ENCODE measurements around the gene AFG3L2.
A peak's percentile ranks its signal among the peaks of the same experiment; 100 is the strongest.
"Not testable (repeated sequence)": the region's sequence is repeated elsewhere in the genome, so short reads cannot be mapped to it uniquely, and the experiment has no call there.

The AFG3L2 gene

DNA sequence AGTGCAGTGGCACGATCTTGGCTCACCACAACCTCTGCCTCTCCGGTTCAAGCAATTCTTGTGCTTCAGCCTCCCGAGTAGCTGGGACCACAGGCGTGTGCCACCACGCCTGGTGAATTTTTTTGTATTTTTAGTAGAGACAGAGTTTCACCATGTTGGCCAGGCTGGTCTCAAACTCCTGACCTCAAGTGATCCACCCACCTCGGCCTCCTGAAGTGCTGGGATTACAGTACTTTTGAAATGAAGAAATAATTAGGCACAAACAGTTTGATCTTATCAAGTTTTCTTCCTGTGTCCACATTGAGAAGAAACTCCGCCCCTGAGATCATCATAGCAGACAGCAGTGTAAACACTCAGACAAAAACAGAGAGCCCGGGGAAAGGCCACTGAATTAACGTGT lies 33.7 kb upstream of the AFG3L2 start:
- H2AFZ ChIP-seq (ENCODE audit: low read length, unreplicated experiment); H3K36me3 ChIP-seq (ENCODE audit: insufficient read depth, low read length); H3K27me3 ChIP-seq (ENCODE audit: insufficient read depth, low read length); H3K27ac ChIP-seq (ENCODE audit: low read depth, low read length); H3K4me3 ChIP-seq (ENCODE audit: low read depth, low read length): not testable (repeated sequence)
- Histone ChIP-seq H3K4me1 (ENCODE audit: control insufficient read depth, insufficient read depth, low read length, unreplicated experiment) (peaks cover 14% of the 10 kb centered on the region), H3K79me2 (ENCODE audit: control insufficient read depth, insufficient read depth, low read length, unreplicated experiment) (peaks cover 29% of the 10 kb centered on the region)

DNA sequence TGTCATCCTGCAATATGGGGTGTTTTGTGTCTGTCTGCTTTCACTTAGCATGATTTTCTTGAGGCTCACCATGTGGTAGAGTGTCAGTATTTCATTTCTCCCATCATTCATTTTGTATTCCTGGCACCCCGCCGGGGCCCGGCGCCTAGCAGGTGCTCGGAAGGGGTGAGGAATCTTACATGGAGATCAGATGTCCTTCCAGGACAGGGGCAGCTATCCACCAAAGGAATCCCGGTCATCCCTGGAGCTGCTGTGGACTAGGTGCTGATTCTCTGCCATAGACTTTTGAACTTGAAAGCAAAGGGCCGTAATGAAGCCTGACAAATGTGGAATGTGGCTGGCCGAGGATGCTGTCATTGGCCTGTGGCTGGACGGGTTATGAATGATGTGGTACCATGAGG lies 33.1 kb upstream of the AFG3L2 start:
- Histone ChIP-seq H3K79me2 (ENCODE audit: control insufficient read depth, insufficient read depth, low read length, unreplicated experiment) (peaks cover 29% of the 10 kb centered on the region), H3K4me3 (ENCODE audit: low read depth, low read length) (no peak overlapping the region), H3K27me3 (ENCODE audit: insufficient read depth, low read length) (peaks cover 10% of the 10 kb centered on the region), H3K4me1 (ENCODE audit: control insufficient read depth, insufficient read depth, low read length, unreplicated experiment) (peaks cover 14% of the 10 kb centered on the region), H3K36me3 (ENCODE audit: insufficient read depth, low read length) (no peaks in the 10 kb centered on the region), H3K27ac (ENCODE audit: low read depth, low read length) (no peak overlapping the region), H2AFZ (ENCODE audit: low read length, unreplicated experiment) (no peak overlapping the region)

DNA sequence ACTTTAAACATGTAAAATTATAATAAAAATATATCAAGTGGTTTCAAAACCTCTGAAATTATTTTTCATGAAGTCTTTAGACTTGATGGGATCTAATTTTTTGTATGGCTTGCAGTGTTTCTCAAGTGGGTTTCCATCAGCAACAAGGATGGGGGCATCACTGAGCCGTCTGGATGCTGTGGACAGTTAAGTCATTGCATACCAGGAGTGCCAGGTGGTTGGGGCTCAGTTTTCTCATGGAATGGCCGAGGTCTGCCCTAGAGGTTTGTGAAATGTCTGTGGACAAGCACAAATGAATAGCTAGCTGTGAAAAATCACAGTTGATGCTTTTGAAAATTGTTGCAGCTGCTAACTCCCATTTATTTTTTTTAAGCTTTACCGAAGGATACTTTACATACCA lies 32.4 kb upstream of the AFG3L2 start:
- Histone ChIP-seq H3K4me1 (ENCODE audit: control insufficient read depth, insufficient read depth, low read length, unreplicated experiment) (peaks cover 14% of the 10 kb centered on the region), H3K27me3 (ENCODE audit: insufficient read depth, low read length) (peaks cover 10% of the 10 kb centered on the region), H3K27ac (ENCODE audit: low read depth, low read length) (no peak overlapping the region), H3K79me2 (ENCODE audit: control insufficient read depth, insufficient read depth, low read length, unreplicated experiment) (peaks cover 29% of the 10 kb centered on the region), H3K36me3 (ENCODE audit: insufficient read depth, low read length) (no peaks in the 10 kb centered on the region), H2AFZ (ENCODE audit: low read length, unreplicated experiment) (no peak overlapping the region), H3K4me3 (ENCODE audit: low read depth, low read length) (no peak overlapping the region)

DNA sequence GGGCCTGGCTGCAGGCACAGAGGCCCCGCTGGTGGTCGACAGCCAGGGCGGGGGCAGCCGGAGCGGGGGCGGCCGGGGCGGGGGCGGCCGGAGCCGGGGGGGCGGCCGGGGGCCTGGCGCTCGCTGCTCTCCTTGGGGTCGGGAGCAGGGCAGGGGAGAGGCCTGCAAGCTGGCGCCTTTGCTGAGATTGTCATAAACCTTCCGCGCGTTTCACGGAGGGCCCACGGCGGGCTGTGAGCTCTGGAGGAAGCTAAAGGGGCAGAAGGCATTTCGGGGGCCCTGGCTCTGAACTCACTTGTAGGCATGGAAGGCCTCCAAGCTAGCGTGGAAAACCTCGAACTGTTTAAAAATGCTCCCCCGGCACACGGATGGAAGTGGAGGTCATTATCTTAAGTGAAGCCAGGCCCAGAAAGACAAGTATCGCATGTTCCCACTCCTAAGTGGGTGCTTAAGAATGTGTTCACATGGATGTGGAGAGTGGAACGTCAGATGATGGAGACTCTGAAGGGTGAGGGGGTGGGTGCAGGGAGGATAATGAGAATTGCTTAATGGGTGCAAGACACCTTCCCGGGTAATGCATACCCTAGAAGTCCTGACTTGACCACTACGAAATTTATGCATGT lies 31.3 kb upstream of the AFG3L2 start:
- Histone ChIP-seq H3K4me1 (ENCODE audit: control insufficient read depth, insufficient read depth, low read length, unreplicated experiment) (peaks cover 24% of the 10 kb centered on the region), H2AFZ (ENCODE audit: low read length, unreplicated experiment) (peak overlapping the region; percentile 92), H3K79me2 (ENCODE audit: control insufficient read depth, insufficient read depth, low read length, unreplicated experiment) (peaks cover 28% of the 10 kb centered on the region), H3K27ac (ENCODE audit: low read depth, low read length) (no peak overlapping the region; the same call in 1 of the 2 replicates), H3K27me3 (ENCODE audit: insufficient read depth, low read length) (peaks cover 10% of the 10 kb centered on the region), H3K36me3 (ENCODE audit: insufficient read depth, low read length) (no peaks in the 10 kb centered on the region), H3K4me3 (ENCODE audit: low read depth, low read length) (peak overlapping the region; percentile 80)

DNA sequence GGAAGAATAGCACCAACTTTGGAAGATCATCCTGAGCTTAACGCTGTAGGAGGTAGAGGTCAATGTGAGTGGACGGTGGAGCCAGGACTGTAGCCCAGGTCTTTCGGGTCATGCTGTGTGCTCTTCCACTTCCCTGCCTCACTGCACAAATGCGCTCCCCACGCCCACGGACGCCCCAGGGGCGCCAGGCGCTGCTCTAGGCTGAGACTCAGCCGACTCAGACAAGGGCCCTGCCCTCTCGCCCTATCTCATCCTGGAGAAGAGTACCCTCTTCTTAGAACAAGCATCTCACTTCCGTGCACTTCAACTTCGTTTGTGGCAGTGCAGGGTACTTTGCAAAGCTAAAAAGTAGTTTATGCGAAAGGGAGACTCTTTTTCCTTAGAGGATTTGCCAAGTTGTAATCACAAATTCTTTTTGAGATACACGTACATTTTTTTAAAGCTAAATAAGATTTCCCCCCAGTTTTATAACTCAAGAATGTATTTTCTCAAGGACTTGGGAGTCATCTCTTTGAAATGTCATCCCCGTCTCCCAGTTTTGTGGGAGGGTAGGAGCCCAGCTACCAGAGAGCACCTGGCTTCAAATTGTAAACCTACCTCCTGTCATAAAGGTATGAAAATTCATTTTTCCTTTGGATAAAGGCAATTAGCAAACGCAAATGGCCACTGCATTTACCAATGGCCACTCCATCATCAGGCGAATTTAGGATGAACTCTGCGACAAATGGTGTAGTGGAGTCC lies 29.5 kb upstream of the AFG3L2 start:
- Histone ChIP-seq H3K4me3 (ENCODE audit: low read depth, low read length) (no peak overlapping the region), H2AFZ (ENCODE audit: low read length, unreplicated experiment) (no peak overlapping the region), H3K79me2 (ENCODE audit: control insufficient read depth, insufficient read depth, low read length, unreplicated experiment) (peaks cover 21% of the 10 kb centered on the region), H3K27ac (ENCODE audit: low read depth, low read length) (no peak overlapping the region), H3K4me1 (ENCODE audit: control insufficient read depth, insufficient read depth, low read length, unreplicated experiment) (peaks cover 25% of the 10 kb centered on the region), H3K36me3 (ENCODE audit: insufficient read depth, low read length) (no peaks in the 10 kb centered on the region), H3K27me3 (ENCODE audit: insufficient read depth, low read length) (peaks cover 10% of the 10 kb centered on the region)

DNA sequence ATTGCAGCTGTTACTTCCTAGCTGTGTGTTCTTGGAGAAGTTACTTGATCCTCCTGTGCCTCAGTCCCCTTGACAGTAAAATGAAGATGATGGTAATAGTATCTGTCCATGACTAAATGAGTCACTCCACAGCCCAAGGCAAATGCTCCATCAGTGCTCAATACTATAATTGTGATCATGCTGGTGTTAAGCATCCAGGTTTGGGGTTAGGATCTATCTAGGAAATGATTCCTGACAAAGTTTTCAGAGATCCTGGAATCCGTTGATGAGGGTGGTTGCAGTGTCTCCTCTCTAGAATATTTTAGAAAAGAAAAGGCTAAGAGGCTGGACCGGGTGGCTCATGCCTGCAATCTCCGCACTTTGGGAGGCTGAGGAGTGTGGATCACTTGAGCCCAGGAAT lies 28.0 kb upstream of the AFG3L2 start:
- peaks cover 10% of the 10 kb centered on the region for H3K27me3 ChIP-seq (ENCODE audit: insufficient read depth, low read length)

GRCh38 chr18:12403601-12404506 lies 26.8 kb upstream of the AFG3L2 start:
- Histone ChIP-seq H3K4me3 (ENCODE audit: low read depth, low read length) (peak overlapping the region; percentile 52; the same call in 1 of the 2 replicates), H3K4me1 (ENCODE audit: control insufficient read depth, insufficient read depth, low read length, unreplicated experiment) (peaks cover 14% of the 10 kb centered on the region), H3K36me3 (ENCODE audit: insufficient read depth, low read length) (no peaks in the 10 kb centered on the region), H3K79me2 (ENCODE audit: control insufficient read depth, insufficient read depth, low read length, unreplicated experiment) (peaks cover 7% of the 10 kb centered on the region), H3K27ac (ENCODE audit: low read depth, low read length) (peak overlapping the region; percentile 36), H3K27me3 (ENCODE audit: insufficient read depth, low read length) (peaks cover 10% of the 10 kb centered on the region), H2AFZ (ENCODE audit: low read length, unreplicated experiment) (peak overlapping the region; percentile 43)

More for the DNA sequence above, 28.0 kb upstream of the AFG3L2 start:
- Histone ChIP-seq H3K36me3 (ENCODE audit: insufficient read depth, low read length) (no peaks in the 10 kb centered on the region), H3K79me2 (ENCODE audit: control insufficient read depth, insufficient read depth, low read length, unreplicated experiment) (peaks cover 16% of the 10 kb centered on the region), H3K4me1 (ENCODE audit: control insufficient read depth, insufficient read depth, low read length, unreplicated experiment) (peaks cover 22% of the 10 kb centered on the region), H3K27ac (ENCODE audit: low read depth, low read length) (no peak overlapping the region), H2AFZ (ENCODE audit: low read length, unreplicated experiment) (no peak overlapping the region), H3K4me3 (ENCODE audit: low read depth, low read length) (no peak overlapping the region)

GRCh38 chr18:12401881-12402280 lies 24.9 kb upstream of the AFG3L2 start:
- Histone ChIP-seq H3K4me1 (ENCODE audit: control insufficient read depth, insufficient read depth, low read length, unreplicated experiment) (peaks cover 11% of the 10 kb centered on the region), H2AFZ (ENCODE audit: low read length, unreplicated experiment) (no peak overlapping the region), H3K36me3 (ENCODE audit: insufficient read depth, low read length) (no peaks in the 10 kb centered on the region), H3K27me3 (ENCODE audit: insufficient read depth, low read length) (peaks cover 10% of the 10 kb centered on the region), H3K27ac (ENCODE audit: low read depth, low read length) (no peak overlapping the region), H3K4me3 (ENCODE audit: low read depth, low read length) (no peak overlapping the region), H3K79me2 (ENCODE audit: control insufficient read depth, insufficient read depth, low read length, unreplicated experiment) (no peaks in the 10 kb centered on the region)

GRCh38 chr18:12399231-12399630 lies 22.2 kb upstream of the AFG3L2 start:
- no peak overlapping the region for H3K27ac ChIP-seq (ENCODE audit: low read depth, low read length)
- H3K79me2 ChIP-seq (ENCODE audit: control insufficient read depth, insufficient read depth, low read length, unreplicated experiment): no peaks in the 10 kb centered on the region
- H3K4me1 ChIP-seq (ENCODE audit: control insufficient read depth, insufficient read depth, low read length, unreplicated experiment): peaks cover 10% of the 10 kb centered on the region

GRCh38 chr18:12398625-12399024 lies 21.6 kb upstream of the AFG3L2 start:
- no peak overlapping the region for H3K4me3 ChIP-seq (ENCODE audit: low read depth, low read length)
- H3K27me3 ChIP-seq (ENCODE audit: insufficient read depth, low read length): no peaks in the 10 kb centered on the region
- no peak overlapping the region for H3K27ac ChIP-seq (ENCODE audit: low read depth, low read length)
- peaks cover 4% of the 10 kb centered on the region for H3K4me1 ChIP-seq (ENCODE audit: control insufficient read depth, insufficient read depth, low read length, unreplicated experiment)
- H3K36me3 ChIP-seq (ENCODE audit: insufficient read depth, low read length): no peaks in the 10 kb centered on the region
- no peaks in the 10 kb centered on the region for H3K79me2 ChIP-seq (ENCODE audit: control insufficient read depth, insufficient read depth, low read length, unreplicated experiment)
- no peak overlapping the region for H2AFZ ChIP-seq (ENCODE audit: low read length, unreplicated experiment)

More at GRCh38 chr18:12399231-12399630, 22.2 kb upstream of the AFG3L2 start:
- Histone ChIP-seq H3K27me3 (ENCODE audit: insufficient read depth, low read length) (no peaks in the 10 kb centered on the region), H2AFZ (ENCODE audit: low read length, unreplicated experiment) (no peak overlapping the region), H3K36me3 (ENCODE audit: insufficient read depth, low read length) (no peaks in the 10 kb centered on the region), H3K4me3 (ENCODE audit: low read depth, low read length) (no peak overlapping the region)

All from ACC112 (cell line).